Mucosa of descending colon (tissue), 3 donors: ENCODE results near the gene PHF24. TPM values are rescaled to one million over a fixed set of nuclear protein-coding genes. Genes with fewer than 3 reads are reported as not detected.

ENCODE experiments used
- ATAC-seq: fragments of 200-7000 bp; cut with Tn5 transposase; one replicate; pipeline ENCODE4 v1.9.1; 2020; ENCODE audit warnings: mild to moderate bottlenecking, moderate library complexity
- DNase-seq, 3 donors: peaks; one replicate each; pipeline ENCODE4 v3.0.0-alpha.2; 2020
- H3K36me3 ChIP-seq: fragments of 200-600 bp; one replicate; pipeline ENCODE4 v1.8.0; 2021; ENCODE audit warnings: low read depth, mild to moderate bottlenecking
- H3K4me1 ChIP-seq: fragments of 200-600 bp; one replicate; pipeline ENCODE4 v1.8.0; 2021; ENCODE audit warnings: low read depth, mild to moderate bottlenecking
- H3K4me3 ChIP-seq: fragments of 200-600 bp; one replicate; pipeline ENCODE4 v1.8.0; 2021; ENCODE audit warnings: mild to moderate bottlenecking
- H3K9me3 ChIP-seq: fragments of 200-600 bp; one replicate; pipeline ENCODE4 v1.8.0; 2021; ENCODE audit warnings: mild to moderate bottlenecking
- CTCF ChIP-seq: fragments of 200-600 bp; IDR thresholded peaks from one replicate; pipeline ENCODE4 v1.8.0; 2022; ENCODE audit warnings: antibody characterized with exemption, mild to moderate bottlenecking
- intact Hi-C, 2 donors: fragments of 100-400 bp; cut with DNase I in 1 of 2; cut with micrococcal nuclease in 1 of 2; formaldehyde crosslinking; loops; one replicate each; pipeline versions ENCODE4 v1.11.0 to v1.11.1; 2022; cut with DNase I, micrococcal nuclease
- total RNA-seq, 3 donors: library from RNA; stranded (reverse); fragmentation: NEBNext Ultra II Directional in 2 of 3; extraction: Animal tissue kit (Norgen Biotek cat#: 25700) in 2 of 3; gene quantifications; one replicate each; pipeline versions ENCODE4 v1.2.1 to v1.2.4, GENCODE V29; 2021 to 2023
- donor health status: DM: no; HTN: no; CAD: no; lungs with moderate emphysema.
- donor health status: DM: no; HTN: no; CAD: no.
- donor health status: DM: no; HTN: yes; CAD: no.

The PHF24 gene
- total RNA-seq, 3 donors from 2014 or later = 0.55 to 1.3 TPM; not detected in 1

DNA sequence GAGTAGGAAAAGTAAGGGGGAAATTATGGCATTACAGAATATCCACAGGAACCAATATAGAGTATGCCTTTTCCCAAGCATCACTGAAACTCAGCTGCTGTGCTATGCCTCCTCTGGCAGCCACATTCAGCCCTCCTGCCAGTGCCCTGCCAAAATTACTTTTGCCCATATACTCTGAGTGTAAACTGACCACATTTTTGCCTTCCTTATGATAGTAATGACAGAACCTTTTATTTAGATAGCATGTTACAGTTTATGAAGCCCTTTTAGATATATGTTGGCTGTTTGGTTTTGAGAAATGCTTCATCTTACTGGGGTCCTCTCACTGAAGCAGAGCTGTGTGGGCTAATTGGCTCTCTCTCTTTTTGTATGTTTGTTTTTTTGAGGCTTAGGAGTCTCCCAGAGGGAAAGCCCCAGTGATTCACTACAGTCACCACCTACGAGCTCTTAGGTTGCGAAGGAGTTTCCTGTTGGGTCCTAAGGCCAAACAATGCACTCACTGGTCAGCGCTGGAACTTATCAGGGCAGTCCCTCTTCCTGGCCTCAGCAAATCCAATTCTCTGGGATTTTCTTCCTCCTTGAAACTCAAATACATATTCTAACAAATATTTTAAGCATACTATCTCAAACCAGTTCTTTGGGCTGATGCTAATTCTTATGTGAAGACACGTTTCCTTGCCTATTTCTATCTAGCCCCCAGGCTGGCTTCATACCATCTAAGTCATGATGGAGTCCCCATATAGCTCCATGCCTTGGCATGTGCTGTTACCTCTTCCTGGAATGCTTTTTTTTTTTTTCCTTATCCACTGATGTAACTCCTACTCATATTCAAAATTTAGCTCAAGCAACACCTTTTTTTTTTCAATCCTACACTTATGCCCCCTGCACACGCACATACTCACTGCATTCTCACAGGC, 3.7 kb downstream of the PHF24 start:
- no peaks in the 10 kb centered on the region for H3K36me3 ChIP-seq
- H3K4me3 ChIP-seq = no peak overlapping the region
- H3K9me3 ChIP-seq = no peaks in the 10 kb centered on the region
- peaks cover 4% of the 10 kb centered on the region for H3K4me1 ChIP-seq
- DNase-seq (no peak), ATAC-seq (peak; percentile 31)
- intact Hi-C loops = no loop called here
- no peak for TF ChIP-seq CTCF

DNA sequence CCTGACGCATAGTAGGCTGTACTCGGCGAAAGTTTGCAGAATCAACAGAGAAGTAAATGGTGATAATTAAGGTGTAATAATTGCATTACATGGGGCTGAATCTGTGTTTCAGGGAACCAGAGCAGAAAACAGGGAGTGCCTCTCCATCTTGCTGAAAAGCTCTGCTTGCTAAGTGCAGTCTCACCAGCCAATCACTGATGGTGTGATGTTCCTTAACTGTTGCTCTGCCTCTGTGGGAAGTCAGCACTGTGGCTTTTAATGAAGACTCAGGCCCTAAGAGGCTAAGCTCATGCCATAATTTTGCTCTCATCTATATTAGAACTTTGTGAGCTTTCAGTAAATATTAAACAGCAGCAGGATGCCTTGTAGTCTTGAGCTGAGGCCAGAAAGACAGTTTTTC, 4.5 kb downstream of the PHF24 start:
- intact Hi-C loops = no loop called here
- DNase-seq (no peak), ATAC-seq (no peak)

DNA sequence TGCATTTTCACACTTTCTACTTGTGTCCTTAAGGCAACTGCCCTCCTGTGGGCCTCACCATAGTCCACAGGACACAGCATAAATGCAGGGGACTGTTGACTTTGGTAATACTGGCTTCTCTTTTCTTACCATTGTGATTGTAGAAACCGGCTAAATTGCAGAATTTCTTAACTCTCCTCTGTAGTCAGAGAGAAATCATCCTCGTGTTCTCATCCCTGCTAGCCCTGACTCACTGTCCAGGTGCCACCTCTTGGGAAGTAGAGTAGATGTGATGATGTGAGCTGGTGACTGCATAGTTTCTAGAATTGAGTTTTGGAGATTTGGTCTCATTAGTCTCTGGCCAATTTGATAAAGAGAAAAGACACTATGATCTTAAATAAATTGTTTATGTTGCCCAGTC, 5.5 kb downstream of the PHF24 start:
- no peaks in the 10 kb centered on the region for H3K36me3 ChIP-seq
- DNase-seq (no peak), ATAC-seq (no peak)
- no peaks in the 10 kb centered on the region for H3K9me3 ChIP-seq
- H3K4me1 ChIP-seq = peaks cover under 1% of the 10 kb centered on the region
- intact Hi-C loops = no loop called here
- H3K4me3 ChIP-seq = no peak overlapping the region
- no peak for TF ChIP-seq CTCF

More for the DNA sequence above, 4.5 kb downstream of the PHF24 start:
- TF ChIP-seq CTCF = no peak
- Histone ChIP-seq H3K36me3 (no peaks in the 10 kb centered on the region), H3K4me3 (no peak overlapping the region), H3K9me3 (no peaks in the 10 kb centered on the region), H3K4me1 (peaks cover 4% of the 10 kb centered on the region)

- ATAC-seq (no peak), DNase-seq (no peak)
- Histone ChIP-seq H3K4me3 (no peak overlapping the region), H3K4me1 (no peaks in the 10 kb centered on the region), H3K36me3 (no peaks in the 10 kb centered on the region), H3K9me3 (no peaks in the 10 kb centered on the region)
- TF ChIP-seq CTCF = no peak
- intact Hi-C loops = no loop called here
These were observed 6.4 kb downstream of the PHF24 start for GRCh38 chr9:34964458-34964857.

- no peak overlapping the region for H3K4me3 ChIP-seq
- H3K36me3 ChIP-seq = no peaks in the 10 kb centered on the region
- H3K9me3 ChIP-seq = no peaks in the 10 kb centered on the region
- DNase-seq = no peak
- H3K4me1 ChIP-seq = no peaks in the 10 kb centered on the region
- TF ChIP-seq CTCF = no peak
- ATAC-seq = no peak
- intact Hi-C loops = no loop called here
These were observed 13.2 kb downstream of the PHF24 start for GRCh38 chr9:34971146-34971811.
